NCI-H2081 (cell line): ENCODE data around the gene SLC25A39.
"Not testable (repeated sequence)": the region's sequence is repeated elsewhere in the genome, so short reads cannot be mapped to it uniquely, and the experiment has no call there.

ENCODE experiments used
- DNase-seq, 2 experiments: peaks; one replicate each; lab custom pipeline; 2025; lab: John Stamatoyannopoulos, UW

SLC25A39 gene

GRCh38 chr17:44354582-44355561 lies 30.2 kb upstream of the SLC25A39 start:
- DNase-seq, result no peak

GRCh38 chr17:44353672-44354331 lies 29.2 kb upstream of the SLC25A39 start:
- DNase-seq, result no peak

- no peak for DNase-seq
These were observed 28.4 kb upstream of the SLC25A39 start for GRCh38 chr17:44352828-44353671.

- no peak for DNase-seq
These were observed 27.6 kb upstream of the SLC25A39 start for GRCh38 chr17:44351961-44352827.

GRCh38 chr17:44351464-44351863 lies 26.8 kb upstream of the SLC25A39 start:
- no peak for DNase-seq

GRCh38 chr17:44350733-44351226 lies 26.2 kb upstream of the SLC25A39 start:
- DNase-seq, result peak; percentile 74 to 80

- no peak for DNase-seq
These were observed 25.0 kb upstream of the SLC25A39 start for GRCh38 chr17:44349553-44350070.

- DNase-seq, result no peak
These were observed 24.4 kb upstream of the SLC25A39 start for GRCh38 chr17:44348988-44349364.

GRCh38 chr17:44348234-44348987 lies 23.8 kb upstream of the SLC25A39 start:
- no peak for DNase-seq

GRCh38 chr17:44347206-44348055 lies 22.8 kb upstream of the SLC25A39 start:
- not testable (repeated sequence) for DNase-seq

GRCh38 chr17:44346064-44346844 lies 21.6 kb upstream of the SLC25A39 start:
- no peak for DNase-seq

GRCh38 chr17:44345454-44346026 lies 20.9 kb upstream of the SLC25A39 start:
- DNase-seq, result peak; percentile 37 to 74

- peak; percentile 99 for DNase-seq
These were observed 20.4 kb upstream of the SLC25A39 start, which contains the start of gene GRN for GRCh38 chr17:44344939-44345453. Gene GRN, plus strand, starts transcription at chr17:44345302. Its CDS starts 3,863 bp downstream, at chr17:44349165.

GRCh38 chr17:44343510-44344209 lies 19.0 kb upstream of the SLC25A39 start:
- DNase-seq, result no peak

- not testable (repeated sequence) for DNase-seq
These were observed 15.9 kb upstream of the SLC25A39 start for GRCh38 chr17:44340553-44340952.

- no peak for DNase-seq
These were observed 14.1 kb upstream of the SLC25A39 start for GRCh38 chr17:44338702-44339101.

GRCh38 chr17:44335968-44336367 lies 11.3 kb upstream of the SLC25A39 start:
- no peak for DNase-seq
